Activated CD8-positive, alpha-beta T cell treated with anti-CD3 and anti-CD28 coated beads, Interleukin-2, amount 10 ng/mL, durations not matched to agents 7 days and 5 days (primary cell): ENCODE results near the gene OSBP2. TPM values are rescaled to one million over a fixed set of nuclear protein-coding genes. Genes with fewer than 3 reads are reported as not detected.

Experiments
- ATAC-seq: fragments of 150-1000 bp; cut with Tn5 transposase; one replicate; pipeline ENCODE4 v1.10.0; 2021; ENCODE audit warnings: moderate library complexity
- CTCF ChIA-PET: fragments of 350-600 bp; sonication (Branson Sonifier 250); formaldehyde crosslinking; loops from one replicate; lab custom pipeline; 2021; ENCODE audit warnings: antibody characterized with exemption; lab: Charles Lee
- POLR2A ChIA-PET: fragments of 350-600 bp; sonication (Branson Sonifier 250); formaldehyde crosslinking; loops from one replicate; lab custom pipeline; 2021; ENCODE audit warnings: antibody characterized with exemption; lab: Charles Lee
- DNase-seq: peaks from one replicate; pipeline ENCODE4 v3.0.0-alpha.2; 2020
- H3K27ac Mint-ChIP-seq: one replicate; pipeline ENCODE4 v1.8.0; 2021; ENCODE audit warnings: mild to moderate bottlenecking, mixed read lengths
- H3K27me3 Mint-ChIP-seq: one replicate; pipeline ENCODE4 v1.8.0; 2021; ENCODE audit warnings: low read depth, mixed read lengths
- H3K36me3 Mint-ChIP-seq: one replicate; pipeline ENCODE4 v1.8.0; 2021; ENCODE audit warnings: low read depth, mixed read lengths
- H3K4me1 Mint-ChIP-seq: one replicate; pipeline ENCODE4 v1.8.0; 2021; ENCODE audit warnings: low read depth, mixed read lengths
- H3K4me3 Mint-ChIP-seq: one replicate; pipeline ENCODE4 v1.8.0; 2021; ENCODE audit warnings: mild to moderate bottlenecking, mixed read lengths
- H3K9me3 Mint-ChIP-seq: one replicate; pipeline ENCODE4 v1.8.0; 2022; ENCODE audit warnings: mixed read lengths; ENCODE audit not compliant: insufficient read depth
- total RNA-seq, 2 experiments: library from RNA; stranded (reverse); gene quantifications; one replicate each; pipeline ENCODE4 v1.2.3, GENCODE V29; 2021

OSBP2 gene
- total RNA-seq, 2 experiments from 2014 or later: 0.42 to 0.55 TPM

- Mint-ChIP-seq H3K27ac (no peak overlapping the region), H3K4me1 (peaks cover 10% of the 10 kb centered on the region), H3K27me3 (no peaks in the 10 kb centered on the region), H3K4me3 (no peak overlapping the region), H3K36me3 (no peaks in the 10 kb centered on the region), H3K9me3 (no peaks in the 10 kb centered on the region)
- POLR2A ChIA-PET: no interaction called here
- DNase-seq: no peak
- ATAC-seq: no peak
- CTCF ChIA-PET: interaction anchor here (0.9 to 1.1 kb wide), 2 partner anchors 14 to 115 kb away, joined by 3 read pairs; no protein-coding TSS in a partner anchor
These were observed 54.6 kb downstream of the OSBP2 start for GRCh38 chr22:30749272-30749671.

- POLR2A ChIA-PET: no interaction called here
- Mint-ChIP-seq H3K36me3 (no peaks in the 10 kb centered on the region), H3K4me3 (no peak overlapping the region), H3K27me3 (no peaks in the 10 kb centered on the region), H3K9me3 (no peaks in the 10 kb centered on the region), H3K27ac (no peak overlapping the region), H3K4me1 (peaks cover 8% of the 10 kb centered on the region)
- ATAC-seq: no peak
- no peak for DNase-seq
- CTCF ChIA-PET: interaction anchor here (0.9 to 1.1 kb wide), 2 partner anchors 13 to 115 kb away, joined by 3 read pairs; no protein-coding TSS in a partner anchor
These were observed 55.2 kb downstream of the OSBP2 start for GRCh38 chr22:30749849-30750248.

GRCh38 chr22:30751529-30751928 lies 56.9 kb downstream of the OSBP2 start:
- H3K27me3 Mint-ChIP-seq: no peaks in the 10 kb centered on the region
- no peaks in the 10 kb centered on the region for H3K4me1 Mint-ChIP-seq
- POLR2A ChIA-PET: no interaction called here
- no peaks in the 10 kb centered on the region for H3K36me3 Mint-ChIP-seq
- H3K27ac Mint-ChIP-seq: no peak overlapping the region
- H3K4me3 Mint-ChIP-seq: no peak overlapping the region
- DNase-seq: no peak
- H3K9me3 Mint-ChIP-seq: no peaks in the 10 kb centered on the region
- no peak for ATAC-seq
- CTCF ChIA-PET: interaction anchor here (7.1 kb wide), 1 partner anchor 117 kb away, joined by 179 read pairs; the partner anchor contains the start of gene SLC35E4

- Mint-ChIP-seq H3K4me3 (no peak overlapping the region), H3K9me3 (no peaks in the 10 kb centered on the region), H3K36me3 (no peaks in the 10 kb centered on the region), H3K4me1 (no peaks in the 10 kb centered on the region), H3K27me3 (no peaks in the 10 kb centered on the region), H3K27ac (no peak overlapping the region)
- ATAC-seq (no peak), DNase-seq (no peak)
- CTCF ChIA-PET: interaction anchor here (7.1 kb wide), 1 partner anchor 118 kb away, joined by 179 read pairs; the partner anchor contains the start of gene SLC35E4
- POLR2A ChIA-PET: no interaction called here
These were observed 58.1 kb downstream of the OSBP2 start for GRCh38 chr22:30752771-30753170.

- POLR2A ChIA-PET: interaction anchor here (3.0 kb wide), 1 partner anchor 119 kb away, joined by 16 read pairs; the partner anchor contains the start of gene SLC35E4
- Mint-ChIP-seq H3K27me3 (no peaks in the 10 kb centered on the region), H3K9me3 (no peaks in the 10 kb centered on the region), H3K4me3 (no peak overlapping the region), H3K36me3 (no peaks in the 10 kb centered on the region), H3K4me1 (no peaks in the 10 kb centered on the region), H3K27ac (no peak overlapping the region)
- CTCF ChIA-PET: interaction anchor here (2.1 to 7.1 kb wide), 2 partner anchors 11 to 119 kb away, joined by 16 to 179 read pairs; partner anchors contain the start of gene SLC35E4
- ATAC-seq (no peak), DNase-seq (no peak)
These were observed 59.0 kb downstream of the OSBP2 start for GRCh38 chr22:30753701-30754100.

GRCh38 chr22:30754521-30754920 lies 59.8 kb downstream of the OSBP2 start:
- no peak overlapping the region for H3K4me3 Mint-ChIP-seq
- POLR2A ChIA-PET: interaction anchor here (0.8 to 3.0 kb wide), 3 partner anchors 14 to 121 kb away, joined by 4 to 16 read pairs (median 6); partner anchors contain the start of gene SLC35E4
- H3K27ac Mint-ChIP-seq: no peak overlapping the region
- CTCF ChIA-PET: interaction anchor here (0.7 to 7.1 kb wide), 23 partner anchors 8 to 363 kb away, joined by 3 to 179 read pairs (median 5); partner anchors contain the start of genes DUSP18, SELENOM, SLC35E4 and TCN2
- no peak for DNase-seq
- no peak for ATAC-seq
- H3K4me1 Mint-ChIP-seq: no peaks in the 10 kb centered on the region
- H3K9me3 Mint-ChIP-seq: no peaks in the 10 kb centered on the region
- no peaks in the 10 kb centered on the region for H3K27me3 Mint-ChIP-seq
- H3K36me3 Mint-ChIP-seq: no peaks in the 10 kb centered on the region

GRCh38 chr22:30754971-30755758 lies 60.5 kb downstream of the OSBP2 start:
- no peaks in the 10 kb centered on the region for H3K36me3 Mint-ChIP-seq
- H3K27ac Mint-ChIP-seq: no peak overlapping the region
- H3K4me1 Mint-ChIP-seq: no peaks in the 10 kb centered on the region
- peaks cover 1% of the 10 kb centered on the region for H3K27me3 Mint-ChIP-seq
- ChIA-PET CTCF (interaction anchor here (0.7 to 7.1 kb wide), 28 partner anchors 8 to 363 kb away, joined by 3 to 179 read pairs (median 4); partner anchors contain the start of genes DUSP18, SEC14L2, SELENOM and SLC35E4), POLR2A (interaction anchor here (0.8 to 3.0 kb wide), 3 partner anchors 15 to 122 kb away, joined by 4 to 16 read pairs (median 6); partner anchors contain the start of gene SLC35E4)
- no peak overlapping the region for H3K4me3 Mint-ChIP-seq
- ATAC-seq (peak; percentile 58), DNase-seq (peak; percentile 65)
- no peaks in the 10 kb centered on the region for H3K9me3 Mint-ChIP-seq

GRCh38 chr22:30755759-30756124 lies 61.1 kb downstream of the OSBP2 start:
- H3K4me1 Mint-ChIP-seq: no peaks in the 10 kb centered on the region
- ChIA-PET POLR2A (interaction anchor here (1.4 to 3.0 kb wide), 2 partner anchors 121 to 123 kb away, joined by 6 to 16 read pairs; partner anchors contain the start of gene SLC35E4), CTCF (interaction anchor here (0.8 to 7.1 kb wide), 17 partner anchors 8 to 359 kb away, joined by 3 to 179 read pairs (median 5); partner anchors contain the start of genes DUSP18, SEC14L2, SLC35E4 and TCN2)
- no peak for DNase-seq
- H3K9me3 Mint-ChIP-seq: no peaks in the 10 kb centered on the region
- no peaks in the 10 kb centered on the region for H3K36me3 Mint-ChIP-seq
- no peak for ATAC-seq
- no peak overlapping the region for H3K4me3 Mint-ChIP-seq
- no peak overlapping the region for H3K27ac Mint-ChIP-seq
- peaks cover 3% of the 10 kb centered on the region for H3K27me3 Mint-ChIP-seq

- no peaks in the 10 kb centered on the region for H3K9me3 Mint-ChIP-seq
- DNase-seq: peak; percentile 74
- CTCF ChIA-PET: interaction anchor here (0.6 to 4.7 kb wide), 13 partner anchors 16 to 1400 kb away, joined by 3 to 37 read pairs (median 4); partner anchors contain the start of genes SLC35E4 and TCN2
- POLR2A ChIA-PET: no interaction called here
- H3K4me3 Mint-ChIP-seq: no peak overlapping the region
- peaks cover 3% of the 10 kb centered on the region for H3K27me3 Mint-ChIP-seq
- H3K4me1 Mint-ChIP-seq: no peaks in the 10 kb centered on the region
- no peaks in the 10 kb centered on the region for H3K36me3 Mint-ChIP-seq
- no peak overlapping the region for H3K27ac Mint-ChIP-seq
- peak; percentile 81 for ATAC-seq
These were observed 69.4 kb downstream of the OSBP2 start for GRCh38 chr22:30763815-30764673.

- POLR2A ChIA-PET: no interaction called here
- no peak for ATAC-seq
- H3K27ac Mint-ChIP-seq: no peak overlapping the region
- DNase-seq: no peak
- no peaks in the 10 kb centered on the region for H3K4me1 Mint-ChIP-seq
- H3K4me3 Mint-ChIP-seq: no peak overlapping the region
- no peaks in the 10 kb centered on the region for H3K9me3 Mint-ChIP-seq
- CTCF ChIA-PET: interaction anchor here (1.4 kb wide), 1 partner anchor 13 kb away, joined by 3 read pairs; no protein-coding TSS in a partner anchor
- H3K27me3 Mint-ChIP-seq: no peaks in the 10 kb centered on the region
- no peaks in the 10 kb centered on the region for H3K36me3 Mint-ChIP-seq
These were observed 73.0 kb downstream of the OSBP2 start for GRCh38 chr22:30767661-30768060.

- Mint-ChIP-seq H3K4me3 (no peak overlapping the region), H3K36me3 (no peaks in the 10 kb centered on the region), H3K27me3 (no peaks in the 10 kb centered on the region), H3K27ac (no peak overlapping the region), H3K4me1 (no peaks in the 10 kb centered on the region), H3K9me3 (no peaks in the 10 kb centered on the region)
- ChIA-PET POLR2A (interaction anchor here (0.5 kb wide), 1 partner anchor 205 kb away, joined by 3 read pairs; no protein-coding TSS in a partner anchor), CTCF (no interaction called here)
- DNase-seq (no peak), ATAC-seq (no peak)
These were observed 76.0 kb downstream of the OSBP2 start for GRCh38 chr22:30770716-30771115.
